CMK (cell line): ENCODE results near the gene WDR82.

Experiments used
- DNase-seq: peaks from one replicate; pipeline ENCODE4 v3.0.0-alpha.2; 2010; ENCODE audit warnings: low read depth

Gene WDR82

DNA sequence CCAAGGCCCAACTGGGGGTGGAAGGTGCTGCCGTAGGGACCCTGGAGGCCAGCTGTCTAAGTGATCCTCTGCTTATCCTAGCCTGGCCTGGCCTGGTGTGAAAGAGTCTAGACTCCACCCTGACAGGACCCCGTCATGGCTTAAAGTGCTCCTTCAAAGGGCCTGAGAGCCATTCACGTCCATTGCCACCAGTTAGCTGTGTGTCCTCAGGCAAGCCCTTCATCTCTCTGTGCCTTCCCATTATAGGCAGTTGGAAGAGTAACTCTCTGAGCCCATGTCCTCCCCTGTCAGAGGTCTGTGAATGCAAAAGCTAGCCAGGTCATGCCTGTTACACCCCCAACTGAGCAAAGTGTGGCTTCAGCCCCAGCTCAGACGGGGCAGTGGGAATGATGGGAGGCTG lies 28.5 kb upstream of the WDR82 start:
- DNase-seq: no peak

DNA sequence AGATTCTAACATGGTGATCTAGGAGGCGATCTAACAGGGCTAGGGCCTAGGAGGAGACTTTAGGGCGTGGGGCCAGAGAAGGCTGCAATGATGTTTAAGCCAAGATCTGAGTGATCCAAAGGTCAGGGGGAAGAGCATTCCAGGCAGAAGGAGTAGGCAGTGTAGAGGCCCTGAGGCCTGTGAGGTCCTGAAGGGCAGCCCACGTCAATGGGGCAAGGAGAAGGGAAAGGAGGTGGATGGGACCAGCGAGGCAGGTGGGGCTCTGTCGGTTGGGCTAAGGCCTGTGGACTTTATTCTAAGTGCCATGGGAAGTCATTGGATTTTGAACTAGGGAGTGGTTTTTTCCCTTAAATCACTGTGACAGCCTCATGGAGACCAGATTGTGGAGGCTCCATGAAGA lies 27.5 kb upstream of the WDR82 start:
- DNase-seq: no peak

DNA sequence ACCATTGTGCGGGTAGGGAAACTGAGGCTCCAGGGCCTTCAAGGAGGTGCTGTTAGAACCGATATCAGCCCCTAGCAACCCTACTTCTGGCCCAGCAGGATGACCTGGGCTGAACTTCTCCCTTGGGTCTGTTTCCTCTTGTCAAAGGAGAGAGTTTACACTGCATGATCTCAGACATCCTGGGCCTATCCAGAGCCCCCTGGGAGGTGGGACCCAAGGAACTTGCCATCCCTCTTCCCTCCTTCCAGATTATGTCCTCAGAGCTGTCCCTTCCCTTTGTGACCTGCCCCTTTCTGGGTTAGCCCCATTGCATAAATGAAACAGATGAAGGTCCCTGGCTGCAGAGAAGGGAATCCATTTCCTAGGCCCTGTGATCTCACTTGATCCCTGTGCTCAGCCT lies 25.4 kb upstream of the WDR82 start:
- no peak for DNase-seq

DNA sequence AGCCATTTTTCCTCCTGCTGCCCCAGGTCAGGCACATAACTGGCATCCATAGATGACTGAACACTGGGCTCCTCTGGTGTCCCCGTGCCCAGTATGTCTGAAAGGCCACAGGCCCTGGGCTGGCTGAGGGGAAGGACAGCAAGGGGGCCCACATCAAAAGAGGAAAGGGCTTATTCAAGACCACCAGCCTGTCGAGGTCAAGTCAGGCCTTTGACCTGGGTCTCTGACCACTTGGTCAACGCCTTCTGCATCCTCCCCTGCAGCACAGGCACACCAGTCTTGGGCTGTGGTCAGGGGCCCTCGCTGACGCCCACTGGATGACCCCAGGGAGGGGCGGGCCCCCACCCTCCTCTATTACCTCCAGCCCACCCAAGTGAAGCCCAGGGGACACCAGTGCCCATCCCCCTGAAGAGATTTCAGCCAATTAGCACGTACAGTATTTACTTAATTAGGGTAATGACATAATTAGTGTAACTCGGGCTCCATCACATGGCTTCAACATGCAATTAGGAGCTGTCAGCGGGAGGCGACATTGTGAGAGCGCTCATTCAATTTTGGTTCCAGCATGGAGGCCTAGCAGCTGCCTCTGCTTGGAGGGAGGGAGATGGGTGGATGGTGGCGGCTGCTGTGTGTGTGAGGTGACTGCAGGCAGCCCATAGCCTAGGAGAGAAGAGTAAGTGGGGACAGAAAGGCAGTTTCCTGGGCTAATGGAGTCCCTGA lies 24.1 kb upstream of the WDR82 start:
- DNase-seq: no peak

DNA sequence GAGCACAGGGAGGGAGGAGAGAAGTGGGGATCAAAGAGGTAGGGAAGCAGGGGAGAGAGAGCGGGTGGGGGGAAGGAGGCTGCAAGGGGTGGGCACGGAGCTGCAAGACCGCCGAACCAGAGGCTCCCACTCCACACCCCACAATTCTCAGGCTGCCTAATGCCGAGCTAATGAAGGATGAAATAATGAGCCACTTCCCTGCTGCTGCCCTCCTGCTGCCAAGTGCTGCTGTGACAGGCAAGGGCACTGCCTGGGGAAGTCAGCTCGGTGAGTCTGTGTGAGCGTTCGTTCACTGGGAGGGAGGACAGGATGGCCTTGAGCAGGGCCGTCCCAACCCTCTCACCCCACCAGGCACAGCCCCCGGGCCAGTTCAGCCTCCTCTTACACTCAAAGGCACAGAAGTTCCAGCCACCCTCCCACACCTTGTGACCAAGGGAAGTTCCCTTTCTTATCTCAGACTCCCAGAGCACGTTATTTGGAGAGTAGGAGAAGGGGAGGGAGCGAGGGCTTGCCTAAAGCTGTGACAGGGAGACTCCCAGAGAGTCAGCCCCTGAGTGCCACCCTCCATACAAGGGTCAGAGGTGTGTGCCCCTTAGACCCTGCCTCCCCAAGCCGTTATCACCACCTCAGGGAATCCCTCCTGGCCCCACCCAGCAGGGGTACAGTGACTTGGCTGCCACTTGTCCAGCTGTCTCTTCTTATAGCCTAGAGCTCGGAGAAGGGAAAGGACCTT lies 21.6 kb upstream of the WDR82 start:
- DNase-seq: peak; percentile 96

DNA sequence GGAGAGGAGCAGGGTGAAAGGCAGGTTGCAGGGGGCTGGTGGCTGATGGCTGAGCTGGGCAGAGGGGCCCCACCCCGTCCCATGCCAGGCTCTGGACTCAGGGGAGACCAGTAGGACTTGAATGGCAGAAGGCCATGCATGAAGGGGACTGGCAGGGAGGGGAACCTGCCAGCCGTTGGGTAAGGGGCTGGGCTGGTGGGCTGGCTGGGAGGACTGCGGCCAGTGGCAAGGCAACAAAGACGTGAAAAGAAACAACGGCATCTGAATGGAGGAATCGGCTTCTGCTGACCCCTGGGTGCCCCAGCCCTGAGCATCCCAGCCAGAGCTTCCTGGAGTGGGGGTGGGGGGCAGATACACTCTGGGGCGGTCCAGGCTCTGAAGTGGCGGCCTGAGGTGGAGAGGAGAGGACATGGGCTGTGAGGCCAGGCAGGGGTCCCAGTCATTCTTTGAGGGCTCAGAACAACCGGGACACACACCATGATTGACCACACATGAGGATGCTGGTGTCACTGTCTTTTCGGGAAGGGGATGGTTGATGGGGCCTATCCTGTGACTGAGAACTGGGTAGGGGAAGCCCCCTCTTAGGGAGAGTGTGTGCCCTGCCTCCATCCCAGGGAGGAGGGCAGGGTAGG lies 20.9 kb upstream of the WDR82 start:
- no peak for DNase-seq

DNA sequence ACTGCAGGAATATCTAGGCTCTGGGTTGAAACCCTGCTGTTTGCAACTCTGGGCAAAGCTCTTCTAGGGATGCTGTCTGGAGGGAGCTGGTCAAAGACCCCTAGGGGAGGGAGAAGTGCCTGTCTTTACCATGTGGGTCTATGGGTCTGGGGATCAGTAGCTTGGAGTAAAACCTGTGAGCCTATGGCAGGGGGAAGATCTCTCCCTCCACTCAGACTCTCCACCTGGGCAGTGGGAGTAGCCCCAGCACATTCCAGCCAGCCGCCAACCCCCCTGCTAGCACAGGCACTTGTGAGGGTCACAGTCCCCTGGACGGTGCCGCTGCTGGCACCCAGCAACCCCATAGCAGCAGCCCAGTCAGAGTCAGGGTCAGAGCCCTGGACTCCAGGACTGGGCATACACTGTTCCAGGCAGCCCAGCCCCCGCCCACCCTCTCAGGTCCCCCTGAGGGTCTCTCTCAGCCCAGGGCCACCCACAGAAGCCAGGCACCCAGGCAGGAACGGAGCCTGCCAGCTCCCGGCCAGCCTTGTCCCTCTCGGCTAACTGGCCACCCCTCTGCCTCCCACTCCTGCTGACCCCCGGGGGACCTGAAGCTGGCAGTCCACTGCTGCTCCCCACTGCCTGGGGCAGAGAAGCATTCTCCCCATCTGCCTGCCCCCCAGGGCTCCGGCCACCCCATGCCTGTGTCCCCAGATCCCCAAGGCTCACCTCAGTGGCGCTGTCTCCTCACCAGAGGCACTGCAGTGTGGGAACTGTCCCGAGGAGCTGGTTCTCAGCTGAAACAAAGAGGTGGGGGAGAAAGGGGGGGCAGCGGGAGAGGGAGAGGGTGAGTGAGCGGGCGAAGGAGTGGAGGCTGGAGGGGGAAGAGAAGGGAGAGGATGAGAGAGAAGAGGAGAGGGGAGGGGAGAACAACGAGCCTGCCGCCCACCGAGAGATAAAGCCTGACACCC lies 20.0 kb upstream of the WDR82 start:
- DNase-seq: no peak

DNA sequence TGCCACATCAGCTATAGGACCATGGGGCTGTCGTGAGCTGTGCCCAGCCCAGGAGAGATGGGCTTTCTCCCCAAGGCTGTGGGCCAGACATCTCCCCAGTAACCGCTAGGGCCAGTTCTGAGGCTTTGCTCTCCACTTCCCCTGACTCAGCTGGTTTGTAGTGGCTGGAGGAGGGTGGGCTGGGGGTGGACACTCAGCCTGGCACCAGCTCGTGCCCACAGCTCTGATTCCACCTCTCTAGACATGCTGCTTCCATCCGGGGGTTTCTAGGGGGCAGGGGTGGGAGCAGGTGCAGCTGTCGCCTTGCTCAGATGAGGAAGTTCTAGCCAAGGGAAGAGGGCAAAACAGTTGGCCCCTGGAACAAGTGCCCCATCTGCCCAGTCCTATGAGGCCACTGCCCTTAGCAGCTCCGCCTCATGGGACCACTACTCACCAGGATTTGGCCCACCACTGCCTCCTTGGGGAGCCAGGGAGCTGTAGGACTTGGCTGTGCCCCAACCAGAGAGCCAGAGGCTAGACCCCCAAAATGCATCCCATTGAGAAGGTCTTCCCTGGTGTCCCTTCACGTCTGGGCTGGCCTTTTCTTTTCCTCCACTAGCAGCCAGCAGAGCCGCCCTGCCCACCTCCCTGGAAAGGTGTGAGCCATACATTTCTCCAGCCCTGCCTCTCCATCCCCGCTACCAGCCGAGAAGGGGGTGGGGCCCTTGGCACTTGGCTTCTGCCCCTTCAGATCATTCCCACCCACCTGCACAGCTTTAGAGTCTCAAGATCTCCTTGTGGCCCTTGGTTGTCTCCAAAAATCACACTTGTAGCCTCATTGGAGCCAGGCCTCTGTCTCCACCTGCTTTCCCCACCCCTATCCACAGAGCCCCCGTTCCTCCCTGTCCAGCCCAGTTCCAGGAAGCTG lies 19.0 kb upstream of the WDR82 start:
- DNase-seq: no peak

DNA sequence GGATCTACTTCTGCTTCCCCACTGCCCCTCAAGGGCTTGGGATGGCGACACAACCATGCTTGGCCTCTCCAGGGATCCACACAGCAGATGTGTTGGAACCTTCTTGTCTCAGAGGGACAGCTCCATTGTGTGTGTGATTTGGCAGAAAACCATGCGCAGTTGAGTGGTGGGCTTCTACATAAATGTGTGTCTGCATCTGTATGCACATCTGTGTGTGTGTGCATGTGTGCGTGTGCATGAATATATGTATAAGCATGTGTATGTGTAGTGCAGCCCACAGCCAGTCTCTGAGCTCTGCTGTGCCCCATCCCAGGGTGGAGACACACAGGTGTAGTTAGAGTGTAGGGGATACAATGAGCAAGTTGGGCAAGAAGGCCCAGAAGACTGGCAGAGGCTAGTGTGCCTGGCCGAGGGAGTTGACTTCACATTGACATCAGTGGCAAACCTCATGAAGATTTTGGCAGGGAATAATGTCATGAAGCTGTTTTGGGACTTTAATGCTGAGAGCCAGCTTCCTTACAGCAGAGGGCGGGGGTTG lies 17.3 kb upstream of the WDR82 start:
- DNase-seq: no peak

DNA sequence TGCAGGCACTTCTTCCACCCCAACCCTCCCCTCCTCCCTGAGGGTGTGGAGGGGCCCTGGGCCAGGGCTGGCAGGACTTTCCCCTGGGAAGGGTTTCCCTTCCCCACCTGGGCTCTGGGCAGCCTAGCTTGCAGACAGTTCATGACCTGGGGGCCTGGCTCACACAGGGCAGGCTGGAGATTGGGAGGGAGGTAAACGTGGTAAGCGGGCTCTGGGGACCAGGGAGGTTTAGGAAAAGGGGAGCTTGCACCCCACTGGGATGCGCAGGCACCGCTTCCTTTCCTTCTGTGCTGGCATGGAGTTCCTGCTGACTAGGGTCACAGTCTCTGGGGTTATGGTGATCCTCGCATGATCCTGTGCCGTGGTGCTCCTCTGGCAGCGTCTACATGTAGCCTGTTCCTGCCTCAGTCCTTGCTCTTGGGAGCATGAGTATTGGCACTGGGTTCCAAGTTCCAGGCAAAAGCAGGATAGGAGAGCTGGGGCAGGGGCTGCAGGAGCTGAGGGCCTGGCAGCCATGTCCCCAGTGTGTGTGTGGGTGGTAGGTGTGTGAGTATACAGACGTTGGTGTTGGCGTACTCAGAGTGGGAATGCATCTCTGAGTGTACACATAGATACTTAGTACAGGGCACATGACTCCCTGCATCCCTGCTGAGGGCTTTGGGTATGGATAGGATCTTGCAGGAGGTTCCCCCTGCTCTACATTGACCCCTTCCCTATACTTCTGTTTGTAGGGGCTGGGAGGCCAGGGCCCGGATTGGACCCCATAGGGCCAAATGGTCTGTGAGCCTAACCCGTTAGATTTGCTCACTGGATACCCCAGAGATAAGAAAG lies 16.1 kb upstream of the WDR82 start:
- no peak for DNase-seq

DNA sequence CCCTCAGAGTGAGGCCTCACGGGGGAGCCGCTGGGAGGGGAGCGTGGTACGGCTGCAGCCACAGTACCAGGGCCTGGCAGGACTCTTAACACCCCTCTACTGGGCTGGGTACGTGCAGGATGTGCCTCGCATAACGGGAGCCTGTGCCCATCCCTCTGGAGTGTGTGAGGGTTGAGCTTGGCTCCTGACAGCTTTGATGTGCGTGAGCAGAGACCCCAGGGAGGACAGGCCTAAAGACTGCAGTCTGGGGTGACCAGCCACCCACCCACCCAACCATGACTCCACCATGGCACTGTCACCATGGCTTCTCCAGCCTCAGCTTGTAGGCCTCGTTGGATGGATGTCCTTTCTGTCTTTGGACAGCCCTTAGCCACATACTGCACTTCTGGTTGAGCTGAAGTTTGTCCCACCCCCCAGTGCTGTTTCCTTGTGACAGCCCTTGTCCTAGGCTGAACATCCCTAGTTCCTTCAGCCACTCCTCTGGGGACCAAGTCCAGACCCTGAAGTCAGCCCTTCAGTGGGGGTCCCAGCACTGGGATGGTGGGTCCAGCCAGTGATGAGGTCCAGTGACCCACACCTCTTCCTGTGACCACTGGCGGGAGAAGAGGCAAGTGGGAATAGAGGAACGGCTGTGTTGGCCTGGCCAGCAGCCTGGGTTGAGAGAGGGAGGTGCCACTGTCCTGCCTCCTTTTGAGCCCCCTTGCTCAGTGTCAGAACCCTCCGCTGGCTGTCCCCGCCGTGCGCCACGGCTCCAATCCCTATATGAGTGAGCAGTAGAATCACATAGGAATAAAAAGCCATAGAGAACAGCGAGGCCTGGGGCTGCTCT lies 15.3 kb upstream of the WDR82 start:
- no peak for DNase-seq

DNA sequence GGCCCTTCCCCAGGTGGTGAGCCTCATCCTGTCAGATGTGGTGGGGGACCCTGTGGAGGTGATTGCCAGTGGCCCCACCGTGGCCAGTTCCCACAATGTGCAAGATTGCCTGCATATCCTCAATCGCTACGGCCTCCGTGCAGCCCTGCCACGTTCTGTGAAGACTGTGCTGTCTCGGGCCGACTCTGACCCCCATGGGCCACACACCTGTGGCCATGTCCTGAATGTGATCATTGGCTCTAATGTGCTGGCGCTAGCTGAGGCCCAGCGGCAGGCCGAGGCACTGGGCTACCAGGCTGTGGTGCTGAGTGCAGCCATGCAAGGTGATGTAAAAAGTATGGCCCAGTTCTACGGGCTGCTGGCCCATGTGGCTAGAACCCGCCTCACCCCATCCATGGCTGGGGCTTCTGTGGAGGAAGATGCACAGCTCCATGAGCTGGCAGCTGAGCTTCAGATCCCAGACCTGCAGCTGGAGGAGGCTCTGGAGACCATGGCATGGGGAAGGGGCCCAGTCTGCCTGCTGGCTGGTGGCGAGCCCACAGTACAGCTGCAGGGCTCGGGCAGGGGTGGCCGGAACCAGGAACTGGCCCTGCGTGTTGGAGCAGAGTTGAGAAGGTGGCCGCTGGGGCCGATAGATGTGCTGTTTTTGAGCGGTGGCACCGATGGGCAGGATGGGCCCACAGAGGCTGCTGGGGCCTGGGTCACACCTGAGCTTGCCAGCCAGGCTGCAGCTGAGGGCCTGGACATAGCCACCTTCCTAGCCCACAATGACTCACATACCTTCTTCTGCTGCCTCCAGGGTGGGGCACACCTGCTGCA lies 14.0 kb upstream of the WDR82 start:
- no peak for DNase-seq

DNA sequence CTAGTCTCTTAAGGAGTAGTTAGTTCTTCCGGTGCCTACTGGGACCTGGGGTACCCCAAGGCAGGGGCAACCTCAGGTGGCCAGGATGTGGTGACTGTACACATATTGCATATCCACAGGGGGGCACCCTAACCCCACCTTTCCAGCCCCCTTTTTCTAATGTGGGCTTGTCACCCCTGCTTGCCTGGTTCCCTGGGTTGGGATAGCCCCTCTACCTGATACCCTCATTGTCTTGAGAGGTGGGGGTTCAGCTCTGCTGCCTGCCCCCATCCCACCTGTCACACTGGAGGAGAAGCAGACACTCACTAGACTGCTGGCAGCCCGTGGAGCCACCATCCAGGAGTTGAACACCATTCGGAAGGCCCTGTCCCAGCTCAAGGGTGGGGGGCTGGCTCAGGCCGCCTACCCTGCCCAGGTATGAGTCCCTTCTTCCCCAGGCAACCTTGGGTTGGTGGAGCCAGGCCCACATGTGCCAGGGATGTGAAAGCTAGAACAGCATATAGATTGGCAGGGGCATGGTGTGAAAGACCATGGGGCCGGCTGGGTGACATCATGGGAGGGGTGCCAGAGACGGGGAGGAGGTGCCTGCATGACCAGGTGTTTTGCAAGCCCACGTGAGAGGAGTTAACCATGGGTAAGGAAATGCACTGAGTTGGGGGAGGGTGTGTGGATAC lies 13.2 kb upstream of the WDR82 start:
- no peak for DNase-seq

DNA sequence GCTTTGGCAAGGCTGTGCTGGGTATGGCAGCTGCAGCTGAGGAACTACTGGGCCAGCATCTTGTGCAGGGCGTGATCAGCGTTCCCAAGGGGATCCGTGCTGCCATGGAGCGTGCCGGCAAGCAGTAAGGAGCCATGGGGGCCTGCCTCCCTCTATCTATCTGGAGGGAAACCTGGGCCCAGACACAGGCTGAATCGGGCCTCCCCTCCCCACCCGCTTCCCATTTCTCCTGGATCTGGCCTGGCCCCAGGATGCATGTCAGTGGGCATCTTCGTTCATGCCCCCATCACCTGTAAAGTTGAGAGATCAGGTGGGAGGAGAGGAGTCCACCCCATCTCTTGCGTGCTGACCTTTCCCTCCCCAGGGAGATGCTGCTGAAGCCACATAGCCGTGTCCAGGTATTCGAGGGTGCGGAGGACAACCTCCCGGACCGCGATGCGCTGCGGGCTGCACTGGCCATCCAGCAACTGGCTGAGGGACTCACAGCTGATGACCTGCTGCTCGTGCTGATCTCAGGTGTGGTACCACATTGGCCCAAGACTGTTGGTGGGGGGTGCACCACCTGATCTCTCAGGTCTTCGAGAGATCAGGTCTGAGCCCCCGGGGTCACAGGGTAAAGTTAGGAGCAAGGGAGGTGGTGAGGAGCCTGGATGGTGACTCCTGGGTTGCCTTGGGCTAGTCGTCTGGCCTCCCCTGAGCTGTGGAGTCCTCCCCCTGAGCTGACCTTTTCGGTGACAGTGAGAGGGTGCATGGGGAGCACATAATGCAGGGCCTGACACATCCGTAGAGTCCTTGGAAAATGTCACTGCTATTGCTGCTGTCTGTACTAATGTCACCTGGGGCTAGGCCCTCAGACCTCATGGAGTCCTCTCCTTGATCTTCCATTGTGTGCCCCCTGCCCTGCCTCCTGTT lies 12.4 kb upstream of the WDR82 start:
- DNase-seq: no peak

DNA sequence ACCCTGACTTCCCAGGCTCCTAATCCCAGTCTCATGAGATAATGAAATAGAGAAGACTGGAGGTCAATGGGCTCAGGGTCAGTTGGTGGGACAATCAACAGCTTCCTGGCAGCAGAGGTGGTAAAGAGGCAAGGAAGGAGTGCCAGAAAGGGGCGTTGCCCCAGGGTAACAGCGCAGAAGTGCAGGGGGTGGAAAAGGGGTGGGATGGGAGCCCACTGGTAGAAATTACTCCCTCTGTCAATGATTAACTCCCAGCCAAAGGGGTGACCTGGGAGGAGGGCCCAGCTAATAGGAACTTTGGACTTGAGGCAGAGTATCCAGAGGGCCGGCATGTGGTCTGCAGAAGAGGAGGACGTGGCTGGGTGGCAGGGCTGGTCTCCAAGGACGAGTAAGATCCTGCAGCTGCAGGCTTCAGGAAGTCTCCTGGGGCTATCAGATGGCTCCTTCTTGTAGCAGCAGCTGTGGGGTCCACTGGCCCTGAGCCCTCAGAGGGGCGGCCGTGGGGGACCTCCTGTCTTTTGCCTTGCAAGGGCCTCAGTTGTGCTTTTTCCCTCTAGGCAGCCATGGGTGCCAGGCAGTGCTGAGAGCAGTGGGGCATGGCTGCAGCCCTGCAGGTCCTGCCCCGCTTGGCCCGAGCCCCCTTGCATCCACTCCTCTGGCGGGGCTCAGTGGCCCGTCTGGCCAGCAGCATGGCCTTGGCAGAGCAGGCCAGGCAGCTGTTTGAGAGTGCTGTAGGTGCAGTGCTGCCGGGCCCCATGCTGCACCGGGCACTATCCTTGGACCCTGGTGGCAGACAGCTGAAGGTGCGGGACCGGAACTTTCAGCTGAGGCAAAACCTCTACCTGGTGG lies 11.5 kb upstream of the WDR82 start:
- no peak for DNase-seq

DNA sequence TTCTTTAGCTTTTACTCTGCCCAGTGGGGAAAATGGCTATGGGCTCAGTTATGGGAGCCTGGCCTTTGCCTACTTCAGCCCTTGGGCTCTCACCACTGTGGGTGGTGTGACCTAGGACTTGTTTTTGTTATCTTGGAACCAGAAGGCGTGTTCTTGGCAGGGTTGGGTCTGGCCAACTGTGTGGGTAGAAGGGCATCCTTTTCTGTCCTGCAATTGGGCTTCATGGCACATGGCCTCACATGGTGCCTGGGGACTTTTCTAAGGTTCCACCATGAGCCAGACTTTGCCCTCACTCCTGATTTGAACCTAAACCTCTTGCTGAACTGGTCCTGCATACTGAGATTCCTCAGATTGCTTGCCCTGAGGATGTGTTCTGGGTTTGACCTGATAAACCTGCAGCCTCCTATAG lies 10.9 kb upstream of the WDR82 start:
- no peak for DNase-seq
